NCI-H1436 treated with DMSO at 0.1 percent for 48 hours (cell line): ENCODE measurements around the gene LRRC37A.
"Not testable (repeated sequence)": the region's sequence is repeated elsewhere in the genome, so short reads cannot be mapped to it uniquely, and the experiment has no call there.

Source experiments
- DNase-seq: peaks from one replicate; lab custom pipeline; 2025; lab: John Stamatoyannopoulos, UW

Gene LRRC37A

DNA sequence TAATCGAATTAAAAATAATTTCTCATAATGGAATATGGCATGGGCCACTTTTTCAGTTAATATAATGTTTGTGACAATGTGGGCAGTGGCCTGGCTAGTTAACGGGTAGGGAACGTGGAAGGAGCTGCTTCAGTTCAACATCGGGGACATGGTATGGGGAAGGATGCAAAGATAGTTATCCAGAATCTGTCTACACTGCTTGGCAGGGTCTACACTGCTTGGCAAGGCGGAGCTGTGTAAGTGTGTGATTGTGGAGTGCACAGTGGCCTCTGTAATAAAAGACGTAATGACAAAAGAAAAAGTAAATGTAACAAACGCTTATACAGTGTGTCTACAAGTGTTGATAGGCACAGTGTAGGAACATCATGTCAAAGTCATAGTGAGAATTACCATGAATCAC, 7.3 kb upstream of the LRRC37A start:
- not testable (repeated sequence) for DNase-seq

DNA sequence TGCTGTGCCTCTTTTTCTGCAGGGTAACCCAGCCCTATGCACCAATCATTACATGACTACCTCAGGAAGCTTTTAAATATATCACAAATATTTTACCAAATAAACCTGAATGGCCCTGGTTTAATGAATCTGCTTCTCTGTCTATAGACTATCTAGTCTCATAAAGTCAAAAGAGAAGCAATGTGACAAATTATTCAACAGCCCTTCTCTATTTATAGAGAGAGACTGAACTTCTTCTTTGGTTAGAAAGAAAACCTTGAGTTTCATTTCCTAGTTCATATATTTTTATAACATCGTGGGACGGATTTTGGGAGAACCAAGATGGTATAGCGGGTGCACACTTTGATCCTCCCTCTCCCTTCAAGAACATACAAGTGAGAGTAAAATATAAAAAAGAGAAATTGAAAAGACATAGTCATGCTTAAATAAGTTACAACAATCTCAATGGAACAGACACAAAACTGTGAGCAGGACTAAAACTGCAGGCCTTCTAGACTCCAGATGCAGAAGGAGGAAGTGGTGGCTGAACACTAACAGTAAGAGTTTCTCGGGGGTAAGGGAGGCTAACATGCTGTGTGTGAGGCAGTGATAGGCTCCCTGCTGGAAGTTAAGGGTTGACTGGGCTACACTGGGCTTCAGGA, 3.9 kb upstream of the LRRC37A start:
- DNase-seq, result not testable (repeated sequence)

DNA sequence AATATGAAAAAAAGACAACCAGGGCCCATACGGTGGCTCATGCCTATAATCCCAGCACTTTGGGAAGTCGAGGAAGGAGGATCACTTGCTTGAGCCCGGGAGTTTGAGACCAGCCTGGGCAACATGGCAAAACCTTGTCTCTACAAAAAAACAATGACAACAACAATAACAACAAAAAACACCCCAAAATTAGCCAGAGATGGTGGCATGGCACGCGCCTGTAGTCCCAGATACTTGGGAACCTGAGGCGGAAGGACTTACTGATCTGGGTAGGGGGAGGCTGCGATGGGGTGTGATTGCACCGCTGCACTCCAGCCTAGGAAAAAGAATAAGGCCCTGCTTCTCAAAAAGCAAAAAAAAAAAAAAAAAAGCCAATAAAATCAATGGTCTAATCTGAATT, 3.3 kb upstream of the LRRC37A start:
- DNase-seq, result not testable (repeated sequence)

DNA sequence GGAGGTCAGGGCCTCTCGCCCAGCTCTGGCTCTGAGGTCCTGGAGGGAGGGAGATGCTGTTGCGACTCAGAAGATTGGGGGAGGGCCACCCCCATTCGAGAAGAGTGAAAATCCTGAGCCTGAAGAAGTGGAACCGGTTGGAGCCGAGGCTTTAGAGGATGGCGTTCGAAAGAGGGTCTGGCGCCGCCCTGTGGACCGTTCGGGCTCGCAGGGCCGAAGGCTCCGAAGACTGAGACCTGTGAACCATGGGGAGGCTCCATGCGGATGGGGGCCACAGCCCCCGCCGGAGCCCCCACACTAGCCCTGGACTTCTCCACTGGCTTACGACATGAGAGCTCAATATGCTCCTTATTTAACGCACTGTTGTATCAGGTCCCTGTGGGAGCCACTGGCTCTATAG, 46.3 kb downstream of the LRRC37A start:
- not testable (repeated sequence) for DNase-seq

DNA sequence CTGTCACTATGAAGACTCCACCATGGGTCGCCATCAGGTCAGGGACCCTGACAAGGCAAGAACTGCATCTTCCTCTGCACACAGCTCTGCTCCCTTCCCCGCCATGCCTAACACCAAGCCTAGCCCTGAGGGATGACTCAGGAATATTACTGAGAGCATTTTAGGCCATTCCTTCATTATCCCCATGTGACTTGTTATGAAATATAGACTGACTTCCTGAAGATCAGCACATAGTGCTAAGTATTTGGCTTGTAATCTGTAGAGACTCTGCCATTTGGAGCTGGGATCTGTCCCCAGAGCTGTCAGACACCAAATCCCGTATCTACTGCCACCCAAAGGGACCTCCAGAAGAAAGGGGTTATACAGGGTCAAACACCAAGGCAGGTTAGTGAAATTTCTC, 47.2 kb downstream of the LRRC37A start:
- DNase-seq, result not testable (repeated sequence)

DNA sequence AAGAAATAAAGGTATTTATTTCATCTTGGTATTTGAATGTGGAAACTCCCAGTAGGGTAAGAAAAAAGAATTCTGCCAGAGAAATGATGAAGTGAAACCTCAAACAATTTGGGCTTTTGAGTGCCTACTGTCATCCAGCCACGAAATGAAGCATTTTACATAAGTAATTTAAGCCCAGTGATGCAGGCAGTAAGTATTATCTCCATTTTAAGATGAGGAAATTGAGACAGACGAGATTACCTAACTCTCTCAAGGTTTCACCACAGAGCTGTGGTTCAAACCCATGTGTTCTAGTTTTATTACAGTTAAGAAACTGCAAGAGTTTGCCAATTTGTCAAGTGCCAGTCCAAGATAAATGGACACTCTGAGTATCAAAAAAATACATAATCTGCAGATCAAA, 53.4 kb downstream of the LRRC37A start:
- not testable (repeated sequence) for DNase-seq

GRCh38 chr17:46349060-46349459, 54.1 kb downstream of the LRRC37A start:
- DNase-seq, result not testable (repeated sequence)

- not testable (repeated sequence) for DNase-seq
Measured at GRCh38 chr17:46353856-46354255, 58.9 kb downstream of the LRRC37A start.

DNA sequence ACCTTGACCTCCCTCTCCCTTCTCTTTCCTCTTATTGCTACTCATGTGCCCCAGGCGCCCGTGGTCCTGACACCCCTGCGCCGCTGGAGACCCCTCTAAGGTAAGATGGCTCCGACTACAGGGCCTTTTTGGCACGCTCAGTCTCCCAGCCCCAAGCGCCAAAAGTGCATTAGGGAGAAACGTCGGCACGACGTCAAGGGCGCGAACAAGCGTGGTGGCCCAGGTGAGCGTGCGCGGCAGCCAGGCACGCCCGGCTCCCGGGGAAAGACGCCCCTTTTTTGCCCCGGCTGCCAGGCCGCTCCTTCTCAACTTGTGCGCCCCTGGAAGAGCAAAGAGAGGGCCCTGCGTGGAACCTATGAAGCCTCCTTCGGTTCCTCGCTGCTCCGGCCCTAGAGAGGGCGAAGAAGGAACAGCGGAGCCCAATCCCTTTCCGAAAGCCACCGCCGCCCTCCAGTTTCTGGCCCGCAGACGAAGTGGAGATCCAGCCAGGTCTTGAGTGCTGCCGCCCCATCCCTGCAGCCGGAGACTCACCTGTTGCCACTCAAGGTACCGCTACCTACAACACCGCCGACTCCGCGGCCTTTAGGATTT, 66.3 kb downstream of the LRRC37A start:
- DNase-seq, result not testable (repeated sequence)

DNA sequence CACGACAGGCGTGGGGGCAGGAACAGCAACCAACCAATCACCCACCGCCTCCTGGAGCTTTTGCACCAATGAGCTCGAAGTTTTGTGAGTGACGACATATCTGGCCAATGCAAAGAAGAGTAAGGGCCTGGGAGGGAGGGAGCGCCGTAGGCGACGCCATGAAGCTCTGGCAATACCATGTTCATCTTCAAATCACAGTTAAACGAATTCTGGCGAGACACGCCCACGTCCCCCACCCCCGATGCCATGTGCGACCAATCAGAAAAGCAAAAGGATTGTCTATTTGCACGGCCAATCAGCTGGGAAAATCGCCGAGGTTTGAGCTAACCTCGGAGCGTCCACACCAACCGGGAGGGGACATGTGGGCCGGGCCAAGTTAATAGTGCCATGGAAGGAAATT, 66.8 kb downstream of the LRRC37A start, which contains the start of gene ARL17B:
Gene ARL17B, minus strand, starts transcription at position 12 of the 400 bp plus-strand sequence. CDS start 3,369 bp downstream, outside the sequence.
- not testable (repeated sequence) for DNase-seq

- not testable (repeated sequence) for DNase-seq
Measured at GRCh38 chr17:46367520-46367919, 72.6 kb downstream of the LRRC37A start.

DNA sequence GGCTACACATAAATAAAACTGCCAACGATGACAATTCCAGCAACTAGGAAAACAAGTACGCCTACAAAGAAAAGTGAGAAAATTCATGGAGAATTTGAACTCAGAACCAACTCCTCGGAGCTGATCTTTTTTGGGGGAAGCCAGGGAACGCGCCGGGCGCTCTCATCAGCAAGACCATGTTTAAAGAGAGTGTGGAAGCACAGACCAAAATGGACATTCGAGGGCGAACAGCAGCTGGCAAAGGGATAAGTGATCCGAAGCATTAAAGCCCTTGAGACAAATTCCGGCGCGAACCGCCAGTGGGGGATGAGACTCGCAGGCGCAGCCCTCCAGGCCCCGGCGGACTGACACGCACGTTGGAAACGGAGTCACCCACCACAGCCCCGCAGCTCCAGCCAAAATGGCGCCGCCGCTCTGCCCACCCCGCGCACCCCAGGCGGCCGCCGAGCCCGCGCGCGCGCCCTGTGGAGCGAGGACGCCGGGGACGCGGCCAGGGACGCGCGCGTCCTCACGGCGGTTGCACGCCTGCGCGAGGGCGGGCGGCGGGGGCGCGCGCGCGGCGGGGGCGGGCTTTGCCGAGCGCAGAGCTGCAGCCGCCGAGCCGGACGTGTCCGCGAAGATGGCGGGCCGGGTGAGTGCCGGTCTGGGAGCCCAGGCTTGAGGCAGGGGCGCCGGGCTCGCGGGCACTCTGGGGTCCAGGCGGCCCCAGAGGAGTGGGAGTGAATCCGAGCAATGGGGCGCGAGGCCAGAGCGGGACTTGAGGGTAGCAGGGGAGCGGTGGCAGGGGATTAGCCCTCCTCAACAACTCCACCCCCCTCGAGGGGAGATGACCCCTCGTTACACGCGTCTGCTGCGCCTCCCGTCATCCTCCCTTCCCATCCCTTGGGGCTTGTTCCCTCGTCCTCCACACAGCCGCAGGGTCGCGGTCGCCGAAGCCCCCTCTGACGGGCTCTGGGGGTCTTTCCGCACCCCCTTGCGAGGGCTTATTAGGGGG, 77.6 kb downstream of the LRRC37A start:
- not testable (repeated sequence) for DNase-seq

GRCh38 chr17:46373418-46373817, 78.5 kb downstream of the LRRC37A start:
- DNase-seq, result not testable (repeated sequence)

DNA sequence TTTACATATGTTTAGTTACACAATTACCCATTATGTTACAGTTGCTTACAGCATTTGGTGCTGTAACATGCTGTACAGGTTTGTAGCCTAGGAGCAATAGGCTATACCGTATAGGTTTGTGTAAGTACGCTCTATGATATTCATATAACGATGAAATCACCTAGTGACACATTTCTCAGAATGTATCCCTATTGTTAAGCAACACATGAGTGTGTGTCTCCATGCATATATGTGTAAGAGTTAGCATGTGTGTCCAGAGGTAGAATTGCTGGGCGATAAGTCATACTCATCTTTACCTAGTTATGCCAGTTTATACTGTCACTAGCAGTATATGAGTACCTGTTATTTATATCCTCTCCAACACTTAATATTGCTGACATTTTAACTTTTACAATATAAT, 88.2 kb downstream of the LRRC37A start:
- not testable (repeated sequence) for DNase-seq

- not testable (repeated sequence) for DNase-seq
Measured at GRCh38 chr17:46385491-46385890, 90.6 kb downstream of the LRRC37A start.
